RCC 7860 (cell line): ENCODE data around the gene TGFBR1.

ENCODE experiments used
- DNase-seq: peaks from one replicate; pipeline ENCODE4 v3.0.0-alpha.2; 2015; ENCODE audit warnings: low spot score
- FAIRE-seq: peaks from 2 replicates; lab custom pipeline; 2012; peaks lifted over from hg19 to GRCh38; lab: Jason Lieb, UNC

Gene TGFBR1

GRCh38 chr9:99166149-99166548, 61.2 kb downstream of the TGFBR1 start:
- FAIRE-seq (no peak), DNase-seq (no peak)

- FAIRE-seq (no peak), DNase-seq (no peak)
Observed at GRCh38 chr9:99167119-99167518, 62.2 kb downstream of the TGFBR1 start.

GRCh38 chr9:99167694-99168093, 62.8 kb downstream of the TGFBR1 start:
- FAIRE-seq = no peak
- DNase-seq = no peak

- FAIRE-seq (no peak), DNase-seq (no peak)
Observed at GRCh38 chr9:99169086-99169485, 64.2 kb downstream of the TGFBR1 start.

- DNase-seq (no peak), FAIRE-seq (no peak)
Observed at GRCh38 chr9:99169982-99170761, 65.3 kb downstream of the TGFBR1 start.

- no peak for FAIRE-seq
- DNase-seq = no peak
Observed at GRCh38 chr9:99171225-99172123, 66.6 kb downstream of the TGFBR1 start.

GRCh38 chr9:99172124-99173091, 67.5 kb downstream of the TGFBR1 start:
- DNase-seq (peak; percentile 79), FAIRE-seq (peak; percentile 85)

GRCh38 chr9:99173570-99174504, 68.9 kb downstream of the TGFBR1 start:
- DNase-seq (no peak), FAIRE-seq (no peak)

GRCh38 chr9:99176527-99177013, 71.7 kb downstream of the TGFBR1 start:
- no peak for FAIRE-seq
- DNase-seq = no peak

GRCh38 chr9:99177576-99178366, 72.9 kb downstream of the TGFBR1 start:
- FAIRE-seq (no peak), DNase-seq (no peak)

- no peak for FAIRE-seq
- no peak for DNase-seq
Observed at GRCh38 chr9:99178912-99179872, 74.3 kb downstream of the TGFBR1 start.

GRCh38 chr9:99180199-99180598, 75.3 kb downstream of the TGFBR1 start:
- FAIRE-seq = no peak
- DNase-seq = no peak

GRCh38 chr9:99180662-99181061, 75.7 kb downstream of the TGFBR1 start:
- no peak for FAIRE-seq

GRCh38 chr9:99181206-99181605, 76.3 kb downstream of the TGFBR1 start:
- DNase-seq (no peak), FAIRE-seq (no peak)

More at GRCh38 chr9:99180662-99181061, 75.7 kb downstream of the TGFBR1 start:
- no peak for DNase-seq

GRCh38 chr9:99181621-99182020, 76.7 kb downstream of the TGFBR1 start:
- peak; percentile 11 for FAIRE-seq

GRCh38 chr9:99182356-99182755, 77.4 kb downstream of the TGFBR1 start:
- no peak for FAIRE-seq

More at GRCh38 chr9:99181621-99182020, 76.7 kb downstream of the TGFBR1 start:
- DNase-seq = peak; percentile 80

GRCh38 chr9:99183616-99184015, 78.7 kb downstream of the TGFBR1 start:
- DNase-seq = no peak
- FAIRE-seq = no peak

More at GRCh38 chr9:99182356-99182755, 77.4 kb downstream of the TGFBR1 start:
- no peak for DNase-seq
